GM18907 (cell line): ENCODE data around the gene TMIGD1.

Experiments
- ATAC-seq: cut with Tn5 transposase; IDR thresholded peaks from one replicate; pipeline ENCODE4 v1.9.1; 2021; ENCODE audit warnings: mild to moderate bottlenecking, moderate library complexity; ENCODE audit not compliant: unreplicated experiment

Gene TMIGD1, protein sequence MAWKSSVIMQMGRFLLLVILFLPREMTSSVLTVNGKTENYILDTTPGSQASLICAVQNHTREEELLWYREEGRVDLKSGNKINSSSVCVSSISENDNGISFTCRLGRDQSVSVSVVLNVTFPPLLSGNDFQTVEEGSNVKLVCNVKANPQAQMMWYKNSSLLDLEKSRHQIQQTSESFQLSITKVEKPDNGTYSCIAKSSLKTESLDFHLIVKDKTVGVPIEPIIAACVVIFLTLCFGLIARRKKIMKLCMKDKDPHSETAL

DNA sequence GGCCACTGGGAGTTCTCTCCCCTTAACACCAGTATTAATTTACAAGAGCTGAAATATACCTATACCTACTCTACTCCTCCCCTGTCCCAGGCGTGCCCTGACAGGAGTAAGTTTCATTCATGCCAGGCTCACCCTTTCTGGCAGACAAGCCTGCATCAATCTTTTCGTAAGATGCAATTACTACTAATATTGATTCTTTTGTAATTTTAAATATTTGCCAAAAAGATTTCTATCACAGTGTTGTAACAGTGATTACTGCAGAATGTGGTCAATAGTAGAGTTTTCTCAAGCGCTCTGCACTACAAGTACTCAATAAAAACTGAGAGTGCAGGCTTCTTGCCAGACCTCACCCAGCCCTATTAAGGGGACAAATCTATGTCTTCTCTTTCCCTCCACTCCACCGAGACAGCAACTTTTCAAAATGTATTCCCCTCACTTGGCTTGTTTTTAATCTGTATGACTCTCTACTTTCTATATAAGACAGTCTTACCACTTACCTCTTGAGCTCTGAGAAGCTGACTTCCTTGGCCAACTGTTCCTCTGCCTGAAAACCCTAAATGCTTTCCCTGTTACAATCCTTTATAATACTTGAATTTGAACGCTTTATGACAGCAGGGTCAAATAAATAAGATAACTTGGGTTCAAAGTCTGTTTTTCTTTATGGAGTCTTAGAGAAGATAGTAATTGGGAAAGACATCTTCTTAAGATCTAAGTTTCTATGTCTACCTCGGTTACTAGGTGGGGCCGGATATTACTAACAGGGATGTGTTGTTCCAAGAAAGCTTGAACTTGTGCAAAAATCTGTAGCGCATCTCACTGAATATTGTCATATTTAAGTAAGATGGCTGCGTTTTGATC is at the start of gene TMIGD1:
TMIGD1 (minus strand) TSS at position 555 of the 858 bp plus-strand sequence. CDS start 1,924 bp downstream, outside the sequence.
- no peak for ATAC-seq

DNA sequence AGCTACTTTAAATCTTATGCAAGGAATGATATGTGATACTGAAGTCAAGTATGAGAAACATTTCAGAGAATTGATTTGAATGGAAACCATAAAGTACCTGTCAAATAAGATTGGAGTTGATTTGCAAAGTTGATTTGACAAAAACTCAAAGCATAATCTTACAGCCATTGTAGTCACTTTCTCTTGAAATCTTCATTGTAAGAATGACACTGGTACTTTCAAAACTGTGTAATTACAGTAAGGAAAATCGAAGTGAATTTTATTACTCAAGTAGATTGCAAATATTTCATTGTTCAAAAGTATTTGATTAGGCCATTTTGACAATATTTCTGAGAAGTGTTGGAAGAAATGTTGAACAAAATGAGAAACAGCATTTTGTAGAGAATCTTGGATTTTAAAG is 48.5 kb upstream of the TMIGD1 start:
- no peak for ATAC-seq

DNA sequence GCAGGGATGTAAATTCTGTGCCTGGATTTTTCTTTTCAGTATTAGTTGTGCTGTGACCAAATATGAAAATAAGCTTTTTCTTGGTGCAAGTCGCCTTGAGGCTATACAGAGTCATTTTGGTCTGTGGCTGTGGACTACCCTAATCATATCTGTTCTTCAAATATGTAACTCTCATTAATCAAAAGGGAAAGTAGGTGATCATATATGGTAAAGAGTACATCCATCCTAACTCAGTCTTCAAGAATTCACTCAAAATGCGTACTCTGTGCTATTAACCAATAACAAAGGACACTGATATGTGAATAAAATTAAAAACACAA is 47.4 kb upstream of the TMIGD1 start:
- no peak for ATAC-seq

DNA sequence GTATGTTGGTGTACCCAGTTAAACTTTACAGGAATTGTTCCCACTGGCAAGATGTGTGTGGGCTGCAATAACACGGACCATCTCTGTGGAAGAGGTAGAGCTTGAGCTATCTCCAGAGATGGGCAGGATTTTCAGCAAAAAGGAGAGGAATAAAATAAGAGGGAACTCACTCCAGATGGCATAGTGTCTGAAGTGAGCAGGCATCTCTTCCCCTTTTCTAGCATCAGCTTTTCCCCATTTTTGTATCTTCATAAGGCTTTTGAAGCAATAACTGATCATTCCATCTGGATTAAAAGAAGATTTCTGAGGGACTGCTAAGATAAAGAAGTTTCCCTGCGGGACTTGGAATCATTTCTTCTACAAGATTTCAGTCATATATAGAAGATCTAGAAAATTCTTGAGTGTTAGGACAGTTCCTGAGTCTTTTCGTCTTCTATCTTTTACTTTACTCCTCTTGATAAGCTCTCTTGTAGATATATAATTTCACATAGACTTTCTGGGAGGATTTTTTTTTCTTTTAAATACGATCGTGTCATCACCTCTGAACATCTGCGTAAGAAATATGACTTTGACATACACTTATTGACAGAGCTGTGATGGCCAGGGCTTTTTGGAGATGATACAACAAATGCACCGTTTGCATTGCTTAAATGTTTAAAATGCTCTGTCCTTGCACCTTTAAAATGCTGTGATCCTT is 46.9 kb upstream of the TMIGD1 start:
- no peak for ATAC-seq

DNA sequence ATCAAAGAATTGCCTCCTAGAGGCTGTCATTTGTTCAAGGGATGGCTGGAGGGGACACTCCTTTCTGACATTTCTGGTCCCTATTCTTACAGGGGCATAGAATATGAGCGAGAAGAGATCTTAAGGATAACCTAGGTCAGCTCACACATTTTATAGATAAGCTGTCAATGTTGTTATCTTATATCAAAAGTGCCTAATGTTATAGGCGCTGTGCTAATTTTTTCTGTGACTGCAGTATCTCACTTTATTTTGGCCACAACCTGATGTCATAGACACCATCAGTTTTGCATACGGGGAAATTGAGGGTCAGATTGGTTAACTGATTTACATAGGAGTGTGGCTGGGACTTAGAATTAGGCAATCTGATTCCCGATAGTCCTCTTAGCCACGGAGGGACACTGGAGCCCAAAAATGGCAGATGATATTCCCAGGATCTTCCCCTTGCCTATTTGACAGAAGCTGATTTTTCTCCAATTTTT is 46.1 kb upstream of the TMIGD1 start:
- peak; percentile 42 for ATAC-seq

DNA sequence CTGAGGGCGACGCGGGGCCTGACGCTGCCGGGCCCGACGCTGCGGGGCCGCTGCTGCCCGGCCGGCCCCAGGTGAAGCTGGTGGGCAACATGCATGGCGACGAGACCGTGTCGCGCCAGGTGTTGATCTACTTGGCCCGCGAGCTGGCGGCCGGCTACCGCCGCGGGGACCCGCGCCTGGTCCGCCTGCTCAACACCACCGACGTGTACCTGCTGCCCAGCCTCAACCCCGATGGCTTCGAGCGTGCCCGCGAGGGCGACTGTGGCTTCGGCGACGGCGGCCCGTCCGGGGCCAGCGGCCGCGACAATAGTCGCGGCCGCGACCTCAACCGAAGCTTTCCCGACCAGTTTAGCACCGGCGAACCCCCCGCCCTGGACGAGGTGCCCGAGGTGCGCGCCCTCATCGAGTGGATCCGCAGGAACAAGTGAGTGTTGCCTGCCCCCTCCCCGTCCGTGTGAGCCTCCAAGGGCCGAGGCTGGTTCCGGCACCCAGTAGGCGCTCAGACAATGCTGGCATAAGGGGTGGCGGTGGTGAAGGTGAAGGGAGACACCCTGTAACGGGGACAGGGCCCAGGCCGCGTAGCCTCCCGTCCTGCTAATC is 45.5 kb upstream of the TMIGD1 start:
- ATAC-seq: peak; percentile 34

DNA sequence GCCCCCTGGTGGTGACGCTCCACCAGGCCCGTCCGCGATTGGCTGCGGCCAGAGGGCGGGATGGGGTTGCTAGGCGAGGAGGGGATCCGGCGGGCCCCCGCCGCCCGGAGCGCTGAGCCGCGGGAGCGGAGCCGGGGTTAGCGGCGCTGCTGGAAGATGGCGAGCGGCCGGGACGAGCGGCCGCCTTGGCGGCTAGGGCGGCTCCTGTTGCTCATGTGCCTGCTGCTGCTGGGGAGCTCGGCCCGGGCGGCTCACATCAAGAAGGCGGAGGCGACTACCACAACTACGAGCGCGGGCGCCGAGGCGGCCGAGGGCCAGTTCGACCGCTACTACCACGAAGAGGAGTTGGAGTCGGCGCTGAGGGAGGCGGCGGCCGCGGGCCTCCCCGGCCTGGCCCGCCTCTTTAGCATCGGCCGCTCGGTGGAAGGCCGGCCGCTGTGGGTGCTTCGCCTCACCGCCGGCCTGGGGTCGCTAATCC is 45.0 kb upstream of the TMIGD1 start, which contains the start of gene CPD:
CPD (plus strand) TSS at position 103 of the 478 bp plus-strand sequence; CDS start at position 157, 54 bp downstream.
- ATAC-seq: peak; percentile 81

DNA sequence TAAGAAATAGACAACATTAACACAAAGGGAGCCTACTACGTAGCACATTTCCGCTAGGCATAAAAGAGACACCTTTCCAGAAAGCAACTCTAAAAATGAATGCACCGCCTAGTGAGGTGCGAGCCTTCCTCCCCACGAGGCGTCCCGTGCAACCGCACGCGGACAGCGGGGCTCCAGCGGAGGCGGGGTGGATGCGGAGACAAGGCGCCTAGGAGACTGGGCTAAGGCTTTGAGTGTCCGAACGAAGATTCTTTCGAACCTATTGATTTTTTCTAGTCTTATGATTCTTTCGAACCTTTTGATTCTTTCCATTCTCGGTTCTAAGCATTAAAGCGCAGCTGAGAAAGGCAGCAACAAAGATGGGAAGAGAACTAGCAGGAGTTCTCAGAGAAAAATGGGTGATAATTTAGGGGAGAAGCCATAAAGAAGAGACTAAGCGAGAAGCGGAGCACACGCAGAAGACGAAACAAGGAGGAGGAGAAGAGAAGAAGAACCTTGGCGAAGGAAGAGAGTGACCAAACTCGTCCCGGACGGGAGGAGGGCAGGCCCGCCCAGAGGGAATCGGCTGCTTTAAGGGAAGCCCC is 44.5 kb upstream of the TMIGD1 start:
- ATAC-seq: no peak

DNA sequence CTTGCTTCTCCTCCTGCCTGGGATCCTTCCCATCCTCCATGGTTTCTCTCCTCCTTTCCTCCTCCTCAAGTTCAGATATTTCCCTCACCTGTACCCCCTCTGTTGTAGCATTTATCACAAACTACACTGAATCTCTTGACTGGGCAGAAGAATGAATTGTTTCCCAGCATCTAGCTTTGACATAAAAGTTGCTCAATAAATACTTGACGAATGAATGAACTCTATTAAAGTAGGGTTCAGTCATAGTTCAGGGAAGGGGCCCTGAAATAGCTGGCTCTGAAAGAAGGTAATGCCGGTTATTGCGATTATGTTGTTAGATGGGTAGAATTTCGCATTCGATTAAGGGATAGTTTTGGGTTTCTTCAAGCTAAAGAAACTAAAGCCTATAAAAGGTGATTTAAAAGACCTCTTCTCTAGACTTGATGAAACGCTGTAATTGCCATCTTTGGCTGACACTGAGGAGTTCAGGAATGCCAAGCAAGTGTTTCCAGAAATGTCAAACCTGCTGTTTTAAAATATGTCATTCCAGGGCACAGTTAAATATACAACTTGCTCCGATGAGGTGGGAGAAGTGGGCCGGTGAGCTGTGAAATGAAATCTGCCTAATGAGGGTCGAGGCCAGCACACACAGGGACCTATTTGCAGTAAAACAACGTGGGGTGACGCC is 43.9 kb upstream of the TMIGD1 start:
- no peak for ATAC-seq

DNA sequence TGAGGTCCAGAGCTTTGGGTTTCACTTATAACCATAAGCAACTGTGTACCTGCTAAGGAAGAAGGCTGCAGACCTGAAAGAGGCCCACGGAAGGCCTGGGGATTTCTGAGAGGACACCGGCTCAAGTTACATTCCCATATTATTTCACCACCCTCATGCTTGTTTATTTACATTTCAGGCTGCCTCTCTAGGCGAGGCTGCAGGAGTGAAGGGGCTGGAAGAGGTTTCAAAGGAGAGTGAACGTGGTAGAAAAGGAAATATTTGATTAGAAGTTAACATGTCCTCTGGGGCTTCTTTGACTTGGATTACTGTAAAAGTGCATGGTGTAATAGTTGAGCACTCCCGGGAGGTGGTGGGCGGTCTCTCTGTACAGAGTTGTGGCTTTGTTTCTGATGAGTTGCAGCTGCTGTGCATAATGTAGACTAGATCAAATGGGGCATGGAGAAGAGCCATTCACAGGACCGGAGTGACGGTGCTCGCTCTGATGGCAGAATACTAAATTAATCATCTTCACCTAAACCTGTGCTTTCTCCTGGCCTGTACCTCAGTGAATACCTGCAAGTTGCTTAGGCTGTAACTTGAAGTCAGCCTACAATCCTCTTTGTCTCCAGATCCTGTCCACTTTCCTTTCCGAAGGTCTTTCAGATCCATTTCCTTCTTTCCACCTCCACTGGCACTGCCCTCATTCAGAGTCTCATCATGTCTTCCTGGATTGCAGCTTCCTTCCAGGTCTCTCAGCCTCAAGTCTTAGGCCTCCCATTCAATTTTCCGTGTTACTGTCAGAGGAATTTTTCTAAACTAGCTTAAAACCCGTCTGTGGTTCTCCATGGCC is 43.0 kb upstream of the TMIGD1 start:
- no peak for ATAC-seq

DNA sequence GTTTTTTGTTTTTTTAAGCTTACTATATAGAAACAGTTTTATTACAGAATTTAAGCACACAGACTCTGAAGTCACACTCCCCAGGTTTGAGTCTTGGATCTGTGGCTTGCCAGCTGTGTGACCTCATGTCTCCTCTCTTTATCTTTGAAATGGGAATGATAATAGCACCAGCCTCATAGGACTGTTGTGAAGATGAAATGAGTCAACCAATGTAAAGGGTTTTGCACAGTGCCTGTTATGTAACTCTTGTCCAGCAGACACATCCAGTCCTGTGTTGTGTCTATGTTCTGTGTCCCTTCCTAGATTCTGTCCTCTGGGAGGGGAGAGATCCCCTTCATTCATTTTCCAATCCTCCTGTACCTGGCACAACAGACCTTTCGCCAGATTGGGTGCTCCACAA is 41.8 kb upstream of the TMIGD1 start:
- no peak for ATAC-seq

DNA sequence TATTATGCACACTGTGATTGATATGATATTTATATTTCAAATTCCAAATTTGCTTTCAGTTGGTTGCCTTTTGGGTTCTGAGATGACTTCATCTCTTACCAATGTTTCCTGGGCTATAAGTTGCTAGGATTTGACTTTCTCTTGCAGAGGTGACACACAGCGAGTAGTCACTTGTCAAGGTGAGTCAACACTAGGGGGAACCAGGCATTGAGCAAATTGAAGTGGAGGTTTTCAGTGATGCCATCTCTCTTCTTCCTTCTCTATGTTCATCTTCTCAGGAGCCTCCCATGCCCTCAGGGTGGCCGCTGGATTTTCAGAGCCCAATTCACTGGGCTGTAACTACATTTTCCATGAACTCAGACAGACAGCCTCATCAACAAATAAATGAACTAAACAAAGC is 38.9 kb upstream of the TMIGD1 start:
- ATAC-seq: no peak

DNA sequence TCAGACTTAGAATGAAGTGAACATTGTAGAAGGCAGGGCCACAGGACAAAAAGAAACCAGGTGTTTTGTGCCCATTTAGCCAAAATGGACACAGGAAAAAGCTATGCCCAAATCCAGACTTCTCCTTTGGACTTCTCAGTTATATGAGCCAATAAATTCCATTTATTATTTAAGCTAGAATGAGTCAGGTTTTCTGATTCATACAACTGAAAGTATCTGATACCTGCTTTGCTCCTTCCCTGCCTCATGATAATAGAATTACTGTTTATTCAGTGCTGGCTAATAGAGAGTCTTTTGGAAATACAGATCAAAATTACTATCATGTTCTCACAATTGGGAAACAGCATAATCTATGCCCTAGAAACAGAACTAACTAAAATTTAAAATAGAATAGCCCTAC is 36.1 kb upstream of the TMIGD1 start:
- no peak for ATAC-seq

DNA sequence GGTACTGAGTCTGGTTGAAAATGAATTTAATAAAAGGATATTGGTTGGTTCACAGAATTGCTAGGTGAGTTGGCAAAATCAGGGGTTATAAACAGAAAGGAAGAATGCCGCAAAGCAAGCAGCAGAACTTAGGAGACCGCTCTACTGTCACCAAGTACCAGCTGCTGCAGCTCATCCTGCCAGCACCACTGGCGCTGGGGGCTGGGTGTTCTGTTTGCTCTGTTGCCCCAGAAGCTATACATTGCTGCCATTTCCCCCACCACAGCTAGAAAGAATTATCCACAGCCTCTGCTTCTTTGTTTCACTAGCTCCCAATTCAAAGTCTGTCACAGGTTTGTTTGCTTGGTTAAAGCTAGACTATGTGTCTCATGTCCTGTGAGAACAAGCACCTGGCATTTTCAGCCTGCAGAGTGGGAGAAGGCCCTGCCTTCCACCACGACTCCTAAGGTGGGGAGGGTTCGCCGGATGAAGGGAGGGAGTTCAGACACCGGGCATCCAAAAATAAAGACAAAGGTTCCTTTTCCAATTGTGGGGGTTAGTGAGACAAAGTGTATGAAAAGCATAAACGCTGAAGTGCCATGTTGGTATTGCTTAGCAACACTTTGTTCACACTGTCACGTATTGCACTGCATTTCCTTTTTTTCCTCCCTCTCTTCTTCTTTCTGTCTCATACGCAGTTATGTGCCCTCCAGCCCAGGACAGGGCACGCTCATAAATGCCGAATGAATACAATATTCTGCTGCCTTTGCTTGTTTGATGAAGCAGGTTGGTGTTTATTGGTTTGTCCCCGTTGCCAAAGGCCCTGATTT is 35.3 kb upstream of the TMIGD1 start:
- ATAC-seq: no peak

DNA sequence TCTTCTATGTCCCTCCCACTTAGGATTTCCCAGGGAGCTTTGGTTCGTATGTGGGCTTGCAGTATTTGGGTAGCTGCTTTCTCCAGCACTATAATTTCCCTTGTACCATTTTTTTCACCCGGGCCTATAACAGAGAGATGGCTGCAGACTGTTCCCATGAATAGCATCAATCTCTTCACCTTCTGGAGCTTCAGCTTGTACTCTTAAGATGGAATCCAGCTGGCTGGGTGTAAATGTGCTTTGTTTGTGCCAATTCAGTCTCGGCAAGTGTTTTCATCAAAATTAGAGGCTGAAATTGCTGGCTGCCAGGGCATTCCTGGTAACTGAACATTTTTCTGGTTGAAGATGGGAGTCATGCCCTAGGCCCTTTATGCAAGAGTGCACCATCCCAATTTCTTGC is 32.7 kb upstream of the TMIGD1 start:
- no peak for ATAC-seq

DNA sequence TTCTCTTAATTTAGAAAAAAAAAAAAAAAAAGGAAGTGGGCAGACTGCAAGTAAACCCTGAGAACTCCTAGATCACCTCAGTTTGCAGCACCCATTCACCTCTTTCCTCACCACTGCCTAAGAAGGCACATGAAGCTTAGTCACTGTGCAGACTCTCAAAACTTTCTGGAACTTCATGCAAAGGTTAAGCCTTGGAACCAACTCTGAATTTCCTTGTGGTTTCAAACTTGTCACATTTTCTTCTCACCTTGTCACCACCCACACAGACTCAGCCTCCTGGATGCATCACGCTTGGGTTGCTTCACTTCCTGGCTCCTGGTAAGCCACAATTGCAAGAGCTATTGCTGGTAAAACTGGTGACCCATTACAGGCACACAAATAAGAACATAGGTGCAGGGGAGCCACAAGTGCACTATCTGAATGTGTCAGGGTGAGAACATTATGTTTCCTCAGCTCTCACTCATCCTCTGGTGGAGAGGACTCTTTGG is 29.9 kb upstream of the TMIGD1 start:
- ATAC-seq: peak; percentile 81

DNA sequence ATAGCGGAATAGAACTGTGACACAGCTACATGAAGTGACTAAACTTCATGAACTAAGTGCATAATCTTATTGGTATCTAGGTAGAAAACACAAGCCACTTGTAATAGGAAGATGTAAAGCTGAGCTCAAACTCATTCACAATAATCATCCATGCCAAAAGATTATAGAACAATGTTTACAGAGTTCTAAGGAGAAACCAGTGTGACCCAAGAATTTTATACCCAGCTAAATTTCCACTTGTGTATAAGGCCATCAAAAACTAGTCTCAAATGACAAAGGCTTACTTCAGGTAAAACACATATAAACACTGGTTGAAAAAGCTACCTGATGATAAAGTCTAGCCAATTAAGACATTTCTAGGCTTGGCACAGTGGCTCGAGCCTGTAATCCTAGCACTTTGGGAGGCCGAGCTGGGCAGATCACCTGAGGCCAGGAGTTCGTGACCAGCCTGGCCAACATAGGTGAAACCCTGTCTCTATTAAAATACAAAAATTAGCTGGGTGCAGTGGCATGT is 28.0 kb upstream of the TMIGD1 start:
- ATAC-seq: no peak
